Measurements from ENCODE around the gene TRIO. TPM values are rescaled to one million over a fixed set of nuclear protein-coding genes. Genes with fewer than 3 reads are reported as not detected.
A peak's percentile ranks its signal among the peaks of the same experiment; 100 is the strongest.

Gene TRIO
- total RNA-seq, 2 donors from 2014 or later = 62.0 to 137 TPM

GRCh38 chr5:14270209-14270702, 127.1 kb downstream of the TRIO start:
- ATAC-seq (peak; percentile 80), DNase-seq (peak in 3 of 4 donors; percentile 26 to 48 (median 27))
- WGBS, 2 donors = 18 to 20% methylated on average over 3 of the region's 3 CpGs
- intact Hi-C loops (cut with DNase I) = loop anchor here (10.0 kb wide), 1 partner anchor 265 kb away; no protein-coding TSS in a partner anchor
- H3K4me3 ChIP-seq = no peak overlapping the region
- no peaks in the 10 kb centered on the region for H3K9me3 ChIP-seq
- no peaks in the 10 kb centered on the region for H3K36me3 ChIP-seq (replicated peaks in 1 of 2; ENCODE audit: insufficient read depth in 1 of 2, low read depth in 2 of 2)
- TF ChIP-seq POLR2A (IDR thresholded peaks at IDR 0.05) = no peak
- peak; percentile 31 to 80 (median 71) for TF ChIP-seq CTCF (IDR thresholded peaks at IDR 0.05)
- peaks cover 26% of the 10 kb centered on the region for H3K4me1 ChIP-seq
- no peaks in the 10 kb centered on the region for H3K27me3 ChIP-seq
- H3K27ac ChIP-seq = peak overlapping the region in 2 of 4 donors; percentile 27 to 40

DNA sequence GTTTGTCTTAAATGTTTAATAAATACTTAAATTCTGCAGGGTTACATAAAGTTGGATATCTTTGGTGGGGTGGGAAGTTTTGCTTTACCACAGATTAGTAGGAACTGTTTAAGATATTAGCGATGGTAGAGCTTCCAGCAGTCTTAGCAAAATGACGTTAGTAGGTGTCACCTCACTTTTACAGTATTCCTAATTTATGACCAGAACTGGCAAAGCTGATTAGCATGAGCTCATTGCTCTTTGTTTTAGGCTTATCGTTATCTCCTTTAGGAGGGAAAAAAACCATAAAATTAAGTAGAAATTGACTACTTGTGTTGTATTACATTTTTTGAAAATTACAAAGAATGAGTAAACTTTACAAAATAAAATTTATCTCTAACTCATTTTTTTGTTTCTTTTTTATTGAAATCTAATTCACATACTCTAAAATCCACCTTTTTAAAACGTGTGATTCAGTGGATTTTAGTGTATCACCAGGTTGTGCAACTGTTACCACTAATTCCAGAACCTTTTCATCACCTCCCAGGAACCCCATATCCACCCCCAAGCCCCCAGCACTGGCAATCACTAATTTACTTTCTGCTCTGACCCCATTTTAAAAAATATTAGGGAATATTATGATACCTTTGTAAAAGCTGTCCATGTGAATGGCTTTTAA, 129.5 kb downstream of the TRIO start:
- Histone ChIP-seq H3K4me3 (no peak overlapping the region), H3K4me1 (peaks cover 26% of the 10 kb centered on the region), H3K27ac (no peak overlapping the region), H3K27me3 (no peaks in the 10 kb centered on the region), H3K36me3 (replicated peaks in 1 of 2; ENCODE audit: insufficient read depth in 1 of 2, low read depth in 2 of 2) (no peaks in the 10 kb centered on the region), H3K9me3 (no peaks in the 10 kb centered on the region)
- no peak for ATAC-seq
- no peak for DNase-seq
- no peak for TF ChIP-seq POLR2A (IDR thresholded peaks at IDR 0.05)
- no peak for TF ChIP-seq CTCF (IDR thresholded peaks at IDR 0.05)
- intact Hi-C loops (cut with DNase I) = loop anchor here (10.0 kb wide), 1 partner anchor 268 kb away; no protein-coding TSS in a partner anchor
- 63 to 66% methylated on average over 4 of the region's 4 CpGs for WGBS, 2 donors

- TF ChIP-seq CTCF (IDR thresholded peaks at IDR 0.05) = no peak
- no peak for TF ChIP-seq POLR2A (IDR thresholded peaks at IDR 0.05)
- Histone ChIP-seq H3K4me3 (no peak overlapping the region), H3K27ac (no peak overlapping the region), H3K36me3 (replicated peaks in 1 of 2; ENCODE audit: insufficient read depth in 1 of 2, low read depth in 2 of 2) (no peaks in the 10 kb centered on the region), H3K27me3 (no peaks in the 10 kb centered on the region), H3K4me1 (peaks cover 26% of the 10 kb centered on the region), H3K9me3 (no peaks in the 10 kb centered on the region)
- intact Hi-C loops (cut with DNase I) = loop anchor here (10.0 kb wide), 1 partner anchor 268 kb away; no protein-coding TSS in a partner anchor
- DNase-seq (no peak), ATAC-seq (no peak)
- WGBS, 2 donors = 90% methylated on average over 7 of the region's 7 CpGs
Measured at GRCh38 chr5:14273207-14273767, 130.1 kb downstream of the TRIO start.

DNA sequence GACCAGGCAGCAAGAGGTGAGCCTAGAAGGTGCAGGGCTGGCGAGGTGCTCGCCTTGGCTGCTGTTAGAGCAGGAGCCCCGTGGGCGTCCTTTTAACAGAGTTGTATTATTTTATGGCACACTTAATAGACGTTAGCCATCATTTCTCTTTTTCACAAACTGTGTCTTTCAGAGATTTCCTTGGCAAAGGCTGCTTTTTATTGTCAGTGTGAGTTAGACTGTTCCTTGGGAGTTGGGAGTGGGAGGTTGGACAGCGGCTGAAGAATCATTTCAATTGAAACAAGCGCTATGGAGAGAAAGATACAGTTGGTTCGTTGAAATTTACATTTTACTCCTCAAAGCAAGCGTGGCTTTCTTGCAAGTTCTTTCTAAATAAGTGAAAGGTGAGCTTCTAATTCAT, 133.2 kb downstream of the TRIO start:
- DNase-seq = no peak
- ATAC-seq = no peak
- peaks cover 12% of the 10 kb centered on the region for H3K4me1 ChIP-seq
- no peaks in the 10 kb centered on the region for H3K36me3 ChIP-seq (replicated peaks in 1 of 2; ENCODE audit: insufficient read depth in 1 of 2, low read depth in 2 of 2)
- H3K4me3 ChIP-seq = no peak overlapping the region
- WGBS, 2 donors = 90 to 94% methylated on average over 9 of the region's 9 CpGs
- H3K27me3 ChIP-seq = no peaks in the 10 kb centered on the region
- H3K27ac ChIP-seq = no peak overlapping the region
- intact Hi-C loops (cut with DNase I) = loop anchor here (10.0 kb wide), 1 partner anchor 272 kb away; no protein-coding TSS in a partner anchor
- TF ChIP-seq CTCF (IDR thresholded peaks at IDR 0.05) (no peak), POLR2A (IDR thresholded peaks at IDR 0.05) (no peak)
- H3K9me3 ChIP-seq = no peaks in the 10 kb centered on the region
